Gastrocnemius medialis (tissue), 4 donors: ENCODE data around the gene SHKBP1. TPM values are rescaled to one million over a fixed set of nuclear protein-coding genes. Genes with fewer than 3 reads are reported as not detected.
"Not testable (repeated sequence)": the region's sequence is repeated elsewhere in the genome, so short reads cannot be mapped to it uniquely, and the experiment has no call there.

ENCODE experiments used
- ATAC-seq, 2 donors: fragments of 150-250 bp; one replicate each; pipeline ENCODE4 v1.9.1; 2016
- DNase-seq, 2 donors: peaks; one replicate each; pipeline ENCODE4 v3.0.0-alpha.2; 2019
- H3K27ac ChIP-seq, 4 donors: fragments of 200-600 bp; sonication (generic); 1 replicate in 1 of 4; 2 replicates in 3 of 4; pipeline ENCODE4 v1.5.1; 2016 to 2018; ENCODE audit warnings: mild to moderate bottlenecking in 2 of 4, moderate library complexity in 1 of 4
- H3K27me3 ChIP-seq, 3 donors: fragments of 200-600 bp; sonication (generic) in 2 of 3; 1 replicate in 1 of 3; 2 replicates in 2 of 3; pipeline versions ENCODE4 v1.5.1 to v1.6.0; 2016 to 2019; ENCODE audit warnings: mild to moderate bottlenecking in 1 of 3, moderate library complexity in 1 of 3
- H3K36me3 ChIP-seq, 2 donors: fragments of 200-600 bp; sonication (generic) in 1 of 2; one replicate each; pipeline ENCODE4 v1.5.1; 2017 to 2018
- H3K4me1 ChIP-seq, 2 donors: fragments of 200-600 bp; sonication (generic) in 1 of 2; one replicate each; pipeline ENCODE4 v1.5.1; 2016 to 2017; ENCODE audit warnings: mild to moderate bottlenecking in 2 of 2
- H3K4me3 ChIP-seq, 4 donors: fragments of 200-600 bp; sonication (generic) in 3 of 4; 1 replicate in 1 of 4; 2 replicates in 3 of 4; pipeline ENCODE4 v1.5.1; 2016 to 2019; ENCODE audit warnings: mild to moderate bottlenecking in 2 of 4
- H3K9me3 ChIP-seq, 3 donors: fragments of 200-600 bp; sonication (generic) in 2 of 3; 1 replicate in 1 of 3; 2 replicates in 2 of 3; pipeline ENCODE4 v1.5.1; 2016 to 2019
- CTCF ChIP-seq, 5 experiments: fragments of 450-650 bp in 3 of 5; fragments of 200-600 bp in 2 of 5; sonication (generic) in 2 of 5; IDR thresholded peaks in 4 of 5; conservative IDR thresholded peaks in 1 of 5; 1 replicate in 4 of 5; 2 replicates in 1 of 5; pipeline ENCODE4 v1.5.1; 2016 to 2019; ENCODE audit warnings: antibody characterized with exemption in 5 of 5, mild to moderate bottlenecking in 3 of 5, moderate library complexity in 3 of 5
- POLR2A ChIP-seq, 2 donors: fragments of 450-650 bp; IDR thresholded peaks; one replicate each; pipeline ENCODE4 v1.6.1; 2017; ENCODE audit warnings: antibody characterized with exemption in 2 of 2, mild to moderate bottlenecking in 2 of 2, moderate library complexity in 2 of 2
- in situ Hi-C, 4 donors: fragments of 200-750 bp; cut with MboI; loops; one replicate each; pipeline versions ENCODE4 v1.15.0 to v1.8.0; 2017; ENCODE audit warnings: low sequenced_read_pairs in 4 of 4
- intact Hi-C: fragments of 100-400 bp; cut with DNase I; formaldehyde crosslinking; loops from one replicate; pipeline ENCODE4 v1.15.1; 2023; ENCODE audit warnings: low total_unique reads
- total RNA-seq, 4 donors: library from RNA; depleted of rRNA; stranded (reverse); fragments of >200 nt; gene quantifications; one replicate each; pipeline versions ENCODE4 v1.1.0 to v1.2.3, GENCODE V29; 2016

The SHKBP1 gene
- total RNA-seq, 4 donors from 2014 or later = 11.1 to 24.5 (median 23.6) TPM

- Histone ChIP-seq H3K27me3 (peaks cover 6 to 14% (median 10%) of the 10 kb centered on the region in 3 donors), H3K4me3 (no peak overlapping the region), H3K4me1 (no peaks in the 10 kb centered on the region), H3K36me3 (no peaks in the 10 kb centered on the region), H3K9me3 (no peaks in the 10 kb centered on the region), H3K27ac (no peak overlapping the region)
- DNase-seq (no peak), ATAC-seq (no peak)
- TF ChIP-seq CTCF (IDR thresholded peaks at IDR 0.05 in 4 of 5, conservative IDR thresholded peaks at IDR 0.05 in 1 of 5) = no peak
- no peak for TF ChIP-seq POLR2A (IDR thresholded peaks at IDR 0.05)
- in situ Hi-C loops = no loop called here
- intact Hi-C loops = no loop called here
Measured at GRCh38 chr19:40560092-40560507, 16.6 kb upstream of the SHKBP1 start.

- no peaks in the 10 kb centered on the region for H3K36me3 ChIP-seq
- no peak for TF ChIP-seq POLR2A (IDR thresholded peaks at IDR 0.05)
- TF ChIP-seq CTCF (IDR thresholded peaks at IDR 0.05 in 4 of 5, conservative IDR thresholded peaks at IDR 0.05 in 1 of 5) = no peak
- H3K27me3 ChIP-seq = peaks cover 24 to 33% (median 28%) of the 10 kb centered on the region in 3 donors
- ATAC-seq (no peak), DNase-seq (no peak)
- H3K9me3 ChIP-seq = no peaks in the 10 kb centered on the region
- intact Hi-C loops (no loop called here), in situ Hi-C loops (no loop called here)
- H3K4me1 ChIP-seq = no peaks in the 10 kb centered on the region
- H3K4me3 ChIP-seq = no peak overlapping the region
- no peak overlapping the region for H3K27ac ChIP-seq
Measured at GRCh38 chr19:40561947-40562346, 14.7 kb upstream of the SHKBP1 start.

GRCh38 chr19:40564535-40564934 lies 12.1 kb upstream of the SHKBP1 start:
- H3K4me3 ChIP-seq, intact Hi-C loops, H3K4me1 ChIP-seq, ATAC-seq, in situ Hi-C loops, H3K9me3 ChIP-seq, H3K36me3 ChIP-seq, H3K27ac ChIP-seq, DNase-seq: not testable (repeated sequence)
- peaks cover 36 to 46% (median 40%) of the 10 kb centered on the region in 3 donors for H3K27me3 ChIP-seq

- intact Hi-C loops = no loop called here
- Histone ChIP-seq H3K36me3 (no peaks in the 10 kb centered on the region), H3K9me3 (no peaks in the 10 kb centered on the region), H3K4me3 (no peak overlapping the region), H3K27ac (no peak overlapping the region), H3K4me1 (peaks cover 6 to 7% of the 10 kb centered on the region in 2 donors), H3K27me3 (peaks cover 36 to 46% (median 40%) of the 10 kb centered on the region in 3 donors)
- TF ChIP-seq CTCF (IDR thresholded peaks at IDR 0.05 in 4 of 5, conservative IDR thresholded peaks at IDR 0.05 in 1 of 5) (no peak), POLR2A (IDR thresholded peaks at IDR 0.05) (no peak)
- in situ Hi-C loops = no loop called here
- ATAC-seq (no peak), DNase-seq (no peak)
Measured at GRCh38 chr19:40565355-40565754, 11.3 kb upstream of the SHKBP1 start.

GRCh38 chr19:40565910-40566495 lies 10.7 kb upstream of the SHKBP1 start:
- no peak overlapping the region for H3K27ac ChIP-seq
- H3K4me3 ChIP-seq = no peak overlapping the region
- H3K9me3 ChIP-seq = no peaks in the 10 kb centered on the region
- H3K27me3 ChIP-seq = peaks cover 36 to 46% (median 40%) of the 10 kb centered on the region in 3 donors
- no peak for ATAC-seq
- in situ Hi-C loops = no loop called here
- TF ChIP-seq POLR2A (IDR thresholded peaks at IDR 0.05) (no peak), CTCF (IDR thresholded peaks at IDR 0.05 in 4 of 5, conservative IDR thresholded peaks at IDR 0.05 in 1 of 5) (no peak)
- H3K36me3 ChIP-seq = no peaks in the 10 kb centered on the region
- intact Hi-C loops = no loop called here
- peaks cover 6 to 7% of the 10 kb centered on the region in 2 donors for H3K4me1 ChIP-seq
- DNase-seq = no peak
